Esophagus muscularis mucosa (tissue), 3 donors: Measurements from ENCODE around the gene MGAT1.

Experiments
- POLR2A ChIP-seq: fragments of 450-650 bp; IDR thresholded peaks from one replicate; pipeline ENCODE4 v1.6.1; 2017; ENCODE audit warnings: antibody characterized with exemption, moderate library complexity, mild to moderate bottlenecking, low read depth
- TF ChIP-seq, protein P1 (sequence below), 3 experiments: fragments of 200-600 bp in 2 of 3; fragments of 450-650 bp in 1 of 3; sonication (generic) in 2 of 3; IDR thresholded peaks; one replicate each; pipeline ENCODE4 v1.5.1; 2017 to 2019; ENCODE audit warnings: antibody characterized with exemption in 3 of 3, mild to moderate bottlenecking in 2 of 3, moderate library complexity in 1 of 3

DNA sequence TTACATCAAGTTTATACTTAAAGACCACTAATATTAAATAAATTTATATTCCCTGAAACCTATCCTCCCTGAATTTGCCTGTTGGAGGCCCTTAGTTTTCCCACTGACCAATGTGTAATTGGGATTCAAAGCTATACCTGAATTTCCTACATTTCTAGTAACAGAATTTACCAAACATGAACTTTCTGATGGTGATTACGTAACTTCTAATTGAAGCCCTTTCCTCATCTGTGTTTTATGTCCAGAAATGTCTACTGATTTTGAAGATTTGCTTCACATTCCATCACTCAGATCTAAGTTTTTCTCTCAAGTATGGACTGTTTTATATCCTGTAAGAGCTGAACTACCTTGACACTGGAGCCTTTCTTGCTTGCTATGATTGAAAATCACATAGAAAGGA, 45.7 kb upstream of the MGAT1 start:
- TF ChIP-seq, protein P1, sequence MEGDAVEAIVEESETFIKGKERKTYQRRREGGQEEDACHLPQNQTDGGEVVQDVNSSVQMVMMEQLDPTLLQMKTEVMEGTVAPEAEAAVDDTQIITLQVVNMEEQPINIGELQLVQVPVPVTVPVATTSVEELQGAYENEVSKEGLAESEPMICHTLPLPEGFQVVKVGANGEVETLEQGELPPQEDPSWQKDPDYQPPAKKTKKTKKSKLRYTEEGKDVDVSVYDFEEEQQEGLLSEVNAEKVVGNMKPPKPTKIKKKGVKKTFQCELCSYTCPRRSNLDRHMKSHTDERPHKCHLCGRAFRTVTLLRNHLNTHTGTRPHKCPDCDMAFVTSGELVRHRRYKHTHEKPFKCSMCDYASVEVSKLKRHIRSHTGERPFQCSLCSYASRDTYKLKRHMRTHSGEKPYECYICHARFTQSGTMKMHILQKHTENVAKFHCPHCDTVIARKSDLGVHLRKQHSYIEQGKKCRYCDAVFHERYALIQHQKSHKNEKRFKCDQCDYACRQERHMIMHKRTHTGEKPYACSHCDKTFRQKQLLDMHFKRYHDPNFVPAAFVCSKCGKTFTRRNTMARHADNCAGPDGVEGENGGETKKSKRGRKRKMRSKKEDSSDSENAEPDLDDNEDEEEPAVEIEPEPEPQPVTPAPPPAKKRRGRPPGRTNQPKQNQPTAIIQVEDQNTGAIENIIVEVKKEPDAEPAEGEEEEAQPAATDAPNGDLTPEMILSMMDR (IDR thresholded peaks at IDR 0.05): no peak
- no peak for TF ChIP-seq POLR2A
